VCaP (cell line): ENCODE data around the gene DENND1A.
"Not testable (repeated sequence)": the region's sequence is repeated elsewhere in the genome, so short reads cannot be mapped to it uniquely, and the experiment has no call there.

Experiments used
- H3K27ac ChIP-seq: fragments of 450-650 bp; 2 replicates; pipeline ENCODE4 v1.5.1; 2017
- TF ChIP-seq, protein P1 (sequence below): fragments of 450-650 bp; conservative IDR thresholded peaks from 2 replicates; pipeline ENCODE4 v1.5.1; 2017; ENCODE audit warnings: mild to moderate bottlenecking, moderate library complexity

DENND1A gene

GRCh38 chr9:123929870-123930831, at the start of gene DENND1A:
Gene DENND1A, minus strand, starts transcription at chr9:123930126. Its CDS starts 221 bp downstream, at chr9:123929905.
- peak within 1 kb of the TSS; percentile 92 for H3K27ac ChIP-seq
- TF ChIP-seq, protein P1, sequence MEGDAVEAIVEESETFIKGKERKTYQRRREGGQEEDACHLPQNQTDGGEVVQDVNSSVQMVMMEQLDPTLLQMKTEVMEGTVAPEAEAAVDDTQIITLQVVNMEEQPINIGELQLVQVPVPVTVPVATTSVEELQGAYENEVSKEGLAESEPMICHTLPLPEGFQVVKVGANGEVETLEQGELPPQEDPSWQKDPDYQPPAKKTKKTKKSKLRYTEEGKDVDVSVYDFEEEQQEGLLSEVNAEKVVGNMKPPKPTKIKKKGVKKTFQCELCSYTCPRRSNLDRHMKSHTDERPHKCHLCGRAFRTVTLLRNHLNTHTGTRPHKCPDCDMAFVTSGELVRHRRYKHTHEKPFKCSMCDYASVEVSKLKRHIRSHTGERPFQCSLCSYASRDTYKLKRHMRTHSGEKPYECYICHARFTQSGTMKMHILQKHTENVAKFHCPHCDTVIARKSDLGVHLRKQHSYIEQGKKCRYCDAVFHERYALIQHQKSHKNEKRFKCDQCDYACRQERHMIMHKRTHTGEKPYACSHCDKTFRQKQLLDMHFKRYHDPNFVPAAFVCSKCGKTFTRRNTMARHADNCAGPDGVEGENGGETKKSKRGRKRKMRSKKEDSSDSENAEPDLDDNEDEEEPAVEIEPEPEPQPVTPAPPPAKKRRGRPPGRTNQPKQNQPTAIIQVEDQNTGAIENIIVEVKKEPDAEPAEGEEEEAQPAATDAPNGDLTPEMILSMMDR = no peak

GRCh38 chr9:123978981-123979380, 49.1 kb upstream of the DENND1A start:
- no peak overlapping the region for H3K27ac ChIP-seq
- TF ChIP-seq, protein P1 = no peak

- not testable (repeated sequence) for H3K27ac ChIP-seq
Observed at GRCh38 chr9:123976579-123976978, 46.7 kb upstream of the DENND1A start.

GRCh38 chr9:123975871-123976270, 45.9 kb upstream of the DENND1A start:
- TF ChIP-seq, protein P1 = no peak
- H3K27ac ChIP-seq = no peak overlapping the region

- H3K27ac ChIP-seq = no peak overlapping the region
- TF ChIP-seq, protein P1 = no peak
Observed at GRCh38 chr9:123974471-123974870, 44.5 kb upstream of the DENND1A start.

- TF ChIP-seq, protein P1 = no peak
Observed at GRCh38 chr9:123973590-123974223, 43.8 kb upstream of the DENND1A start.

DNA sequence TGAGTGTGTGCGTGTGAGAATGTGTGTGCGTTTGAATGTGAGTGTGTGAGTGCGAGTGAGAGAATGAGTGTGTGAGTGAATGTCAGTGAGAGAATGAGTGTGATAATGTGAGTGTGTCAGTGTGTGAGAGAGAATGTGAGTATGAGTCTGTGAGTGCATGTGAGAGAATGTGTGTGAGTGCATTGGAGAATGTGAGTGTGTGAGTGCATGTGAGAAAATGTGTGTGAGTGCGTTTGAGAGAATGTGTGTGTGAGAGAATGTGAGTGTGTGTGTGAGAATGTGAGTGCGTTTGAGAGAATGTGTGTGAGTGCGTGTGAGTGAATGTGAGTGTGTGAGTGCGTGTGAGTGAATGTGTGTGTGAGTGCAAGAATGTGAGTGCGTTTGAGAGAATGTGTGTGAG, 42.7 kb upstream of the DENND1A start:
- TF ChIP-seq, protein P1 = no peak
- H3K27ac ChIP-seq = no peak overlapping the region

More at GRCh38 chr9:123973590-123974223, 43.8 kb upstream of the DENND1A start:
- no peak overlapping the region for H3K27ac ChIP-seq
